ENCODE results near the gene AKAP1. TPM values are rescaled to one million over a fixed set of nuclear protein-coding genes. Genes with fewer than 3 reads are reported as not detected.

Gene AKAP1
- polyA plus RNA-seq (ENCODE audit: insufficient read length in 3 of 3) = 10 to 100 TPM; 32.5 to 37.0 (median 33.4) TPM
- long read RNA-seq, donor 1, partial matches to known transcripts = 0 of 2 reads
- long read RNA-seq, donor 1, other reads (novel, unspliced or antisense) = 0 of 2 reads
- long read RNA-seq, donor 2, partial matches to known transcripts = 8 of 9 reads
- long read RNA-seq, donor 2, other reads (novel, unspliced or antisense) = 0 of 9 reads
- long read RNA-seq, donor 3, transcript AKAP1-202 (11 exons, 3,970 nt) = major isoform, 5 of 13 reads
- long read RNA-seq, donor 3, partial matches to known transcripts = 7 of 13 reads
- long read RNA-seq, donor 3, other reads (novel, unspliced or antisense) = 0 of 13 reads
- long read RNA-seq, donor 4 = 0 reads
- long read RNA-seq, donor 5 = 0 reads
- long read RNA-seq, donor 6, partial matches to known transcripts = 16 of 18 reads
- long read RNA-seq, donor 6, other reads (novel, unspliced or antisense) = 0 of 18 reads
- long read RNA-seq, donor 7, partial matches to known transcripts = 23 of 26 reads
- long read RNA-seq, donor 7, other reads (novel, unspliced or antisense) = 0 of 26 reads
- long read RNA-seq, donor 8 = 0 reads
- long read RNA-seq, donor 9, partial matches to known transcripts = 6 of 8 reads
- long read RNA-seq, donor 9, other reads (novel, unspliced or antisense) = 0 of 8 reads
- long read RNA-seq, donor 10, partial matches to known transcripts = 10 of 13 reads
- long read RNA-seq, donor 10, other reads (novel, unspliced or antisense) = 0 of 13 reads
- long read RNA-seq, donor 11, partial matches to known transcripts = 9 of 12 reads
- long read RNA-seq, donor 11, other reads (novel, unspliced or antisense) = 0 of 12 reads
- long read RNA-seq, donor 12, partial matches to known transcripts = 0 of 2 reads
- long read RNA-seq, donor 12, other reads (novel, unspliced or antisense) = 0 of 2 reads
- long read RNA-seq, donor 13 = 0 reads
- long read RNA-seq, donor 14, partial matches to known transcripts = 6 of 8 reads
- long read RNA-seq, donor 14, other reads (novel, unspliced or antisense) = 0 of 8 reads
- long read RNA-seq, donor 15, partial matches to known transcripts = 6 of 8 reads
- long read RNA-seq, donor 15, other reads (novel, unspliced or antisense) = 0 of 8 reads
- long read RNA-seq, donor 16, transcript AKAP1-202 (11 exons, 3,970 nt) = major isoform, 5 of 23 reads
- long read RNA-seq, donor 16, partial matches to known transcripts = 16 of 23 reads
- long read RNA-seq, donor 16, other reads (novel, unspliced or antisense) = 0 of 23 reads

- DNase-seq (ENCODE audit: extremely low read depth in 1 of 11, low read depth in 9 of 11, low spot score in 4 of 11) = peak; percentile 81 to 96 (median 93)
Measured at GRCh38 chr17:57084802-57085447, at the start of gene AKAP1. TSS of gene AKAP1 (plus strand) at chr17:57085246. CDS start at chr17:57105465, 20,219 bp downstream.

DNA sequence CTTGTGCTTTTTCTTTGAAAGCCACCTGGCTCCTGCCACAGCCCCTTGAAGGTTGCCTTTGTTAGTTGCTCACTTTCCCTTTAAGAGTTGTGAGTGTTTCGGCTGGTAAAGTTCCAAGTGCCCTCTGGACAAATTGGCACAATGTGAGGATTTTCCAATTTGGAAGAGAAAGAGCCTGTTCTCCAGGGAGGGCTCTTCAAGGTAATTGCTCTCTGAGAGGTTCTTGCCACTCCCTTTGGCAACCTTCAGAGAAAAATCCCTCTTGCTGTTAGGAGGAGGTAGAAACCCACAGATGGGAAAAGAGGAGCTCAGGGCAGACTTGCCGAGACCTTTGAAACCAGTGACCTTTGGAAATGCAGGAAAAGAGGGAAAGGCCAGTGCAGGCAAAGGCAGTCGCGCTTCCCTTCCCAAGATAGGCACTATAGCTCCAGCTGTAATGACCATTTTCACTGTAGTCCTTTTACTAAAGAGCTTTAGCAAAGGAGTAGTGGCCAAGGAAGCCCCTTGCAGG, 49.0 kb upstream of the AKAP1 start:
- no peak for DNase-seq (ENCODE audit: extremely low read depth in 1 of 11, low read depth in 9 of 11, low spot score in 4 of 11)

- DNase-seq (ENCODE audit: extremely low read depth in 1 of 11, low read depth in 9 of 11, low spot score in 4 of 11) = no peak
Measured at GRCh38 chr17:57037411-57037810, 47.6 kb upstream of the AKAP1 start.

- DNase-seq (ENCODE audit: extremely low read depth in 1 of 11, low read depth in 9 of 11, low spot score in 4 of 11) = no peak
Measured at GRCh38 chr17:57038486-57038885, 46.6 kb upstream of the AKAP1 start.

GRCh38 chr17:57040571-57040970, 44.5 kb upstream of the AKAP1 start:
- no peak for DNase-seq (ENCODE audit: extremely low read depth in 1 of 11, low read depth in 9 of 11, low spot score in 4 of 11)

- DNase-seq (ENCODE audit: extremely low read depth in 1 of 11, low read depth in 9 of 11, low spot score in 4 of 11) = no peak
Measured at GRCh38 chr17:57043276-57043675, 41.8 kb upstream of the AKAP1 start.

DNA sequence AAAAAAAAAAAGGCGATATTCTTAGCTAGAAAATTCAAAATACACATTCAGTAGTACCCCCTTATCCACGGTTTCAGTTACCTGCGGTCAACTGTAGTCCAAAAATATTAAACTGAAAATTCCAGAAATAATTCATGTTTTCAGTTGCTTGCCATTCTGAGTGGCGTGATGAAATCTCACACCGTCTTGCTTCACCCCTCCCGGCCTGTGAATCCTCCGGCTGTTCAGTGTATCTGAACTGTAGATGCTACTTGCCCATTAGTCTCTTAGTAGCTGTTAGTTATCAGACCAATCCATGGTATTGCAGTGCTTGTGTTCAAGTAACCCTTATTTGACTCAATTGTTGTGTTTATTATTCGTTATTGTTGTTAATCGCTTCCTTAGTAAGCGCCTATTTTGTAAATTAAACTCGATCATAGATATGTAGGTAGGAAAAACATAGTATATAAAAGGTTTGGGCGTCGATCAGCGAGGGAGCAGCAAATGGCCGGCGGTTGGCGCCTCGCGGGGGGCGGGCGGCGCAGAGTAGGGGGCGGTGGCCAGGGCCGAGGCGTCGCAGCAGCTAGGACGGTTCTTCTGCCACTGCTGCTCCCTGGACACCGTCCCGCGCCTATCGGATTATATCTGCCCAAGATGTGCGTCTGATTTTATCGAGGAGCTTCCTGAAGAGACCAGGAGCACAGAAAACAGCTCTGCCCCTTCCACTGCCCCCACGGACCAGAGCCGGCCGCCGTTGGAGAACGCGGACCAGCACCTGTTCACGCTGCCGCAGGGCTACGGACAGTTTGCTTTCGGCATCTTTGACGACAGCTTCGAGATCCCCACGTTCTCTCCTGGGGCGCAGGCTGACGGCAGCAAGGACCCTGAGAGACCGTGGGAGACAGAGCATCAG, 39.8 kb upstream of the AKAP1 start:
- DNase-seq (ENCODE audit: extremely low read depth in 1 of 11, low read depth in 9 of 11, low spot score in 4 of 11) = no peak

- no peak for DNase-seq (ENCODE audit: extremely low read depth in 1 of 11, low read depth in 9 of 11, low spot score in 4 of 11)
Measured at GRCh38 chr17:57045868-57046704, 39.0 kb upstream of the AKAP1 start.

- no peak for DNase-seq (ENCODE audit: extremely low read depth in 1 of 11, low read depth in 9 of 11, low spot score in 4 of 11)
Measured at GRCh38 chr17:57046749-57047148, 38.3 kb upstream of the AKAP1 start.

DNA sequence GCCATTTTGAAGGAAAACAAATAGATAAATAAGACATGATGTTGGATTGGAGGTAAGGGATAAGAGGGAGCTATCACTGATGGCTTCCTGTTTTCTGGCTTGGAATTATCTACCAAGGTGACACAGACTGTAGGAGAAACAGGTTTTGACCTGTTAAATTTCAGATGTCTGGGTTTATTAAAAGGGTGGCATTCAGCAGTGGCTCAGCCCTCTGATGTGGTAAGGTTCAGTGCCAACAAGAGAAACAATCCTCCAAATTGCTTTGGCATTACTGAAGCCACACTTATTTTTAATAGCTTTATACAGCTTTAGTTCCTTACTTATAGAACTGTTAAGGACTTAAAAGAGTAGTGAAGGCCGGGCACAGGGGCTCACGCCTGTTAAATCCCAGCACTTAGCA, 37.0 kb upstream of the AKAP1 start:
- no peak for DNase-seq (ENCODE audit: extremely low read depth in 1 of 11, low read depth in 9 of 11, low spot score in 4 of 11)

DNA sequence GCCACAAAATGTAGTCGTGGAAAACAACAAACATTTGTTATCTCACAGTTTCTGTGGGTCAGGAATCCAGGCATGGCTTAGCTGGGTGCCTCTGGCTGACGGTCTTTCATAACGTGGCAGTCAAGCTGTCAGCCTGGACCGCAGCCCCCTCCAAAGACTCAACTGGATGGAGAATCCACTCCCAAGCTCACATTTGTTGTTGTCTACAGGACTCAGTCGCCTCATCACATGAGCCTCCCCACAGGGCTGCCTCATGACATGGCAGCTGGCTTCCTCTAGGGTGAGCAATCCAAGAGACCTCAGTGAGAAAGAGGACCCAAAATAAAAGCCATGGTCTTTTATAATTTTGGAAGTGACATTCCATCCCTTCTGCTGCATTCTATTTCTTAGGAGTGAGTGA, 34.7 kb upstream of the AKAP1 start:
- DNase-seq (ENCODE audit: extremely low read depth in 1 of 11, low read depth in 9 of 11, low spot score in 4 of 11) = no peak

GRCh38 chr17:57051886-57052361, 33.1 kb upstream of the AKAP1 start:
- peak in 4 of 11 donors; percentile 34 to 59 (median 48) for DNase-seq (ENCODE audit: extremely low read depth in 1 of 11, low read depth in 9 of 11, low spot score in 4 of 11)

DNA sequence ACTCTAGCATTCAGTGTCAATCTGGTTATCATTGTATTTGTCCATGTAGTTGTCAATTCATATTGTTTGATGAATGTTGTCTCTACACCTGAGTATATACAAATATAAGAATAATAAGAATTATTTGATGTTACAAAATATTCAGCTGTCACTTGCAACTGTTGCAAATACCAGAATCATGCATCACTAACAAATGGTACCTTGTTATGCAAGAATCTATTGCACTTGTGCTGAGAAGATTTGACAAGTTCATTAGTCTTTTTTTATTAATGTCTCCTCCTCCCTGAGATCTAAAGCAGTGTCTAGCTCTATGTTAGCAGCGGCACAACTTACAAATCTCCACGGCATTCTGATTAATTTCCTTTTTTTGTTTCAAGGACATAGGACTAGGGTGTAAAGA, 22.2 kb upstream of the AKAP1 start:
- no peak for DNase-seq (ENCODE audit: extremely low read depth in 1 of 11, low read depth in 9 of 11, low spot score in 4 of 11)

GRCh38 chr17:57067162-57067561, 17.9 kb upstream of the AKAP1 start:
- DNase-seq (ENCODE audit: extremely low read depth in 1 of 11, low read depth in 9 of 11, low spot score in 4 of 11) = no peak

- DNase-seq (ENCODE audit: extremely low read depth in 1 of 11, low read depth in 9 of 11, low spot score in 4 of 11) = no peak
Measured at GRCh38 chr17:57067781-57068180, 17.3 kb upstream of the AKAP1 start.

- DNase-seq (ENCODE audit: extremely low read depth in 1 of 11, low read depth in 9 of 11, low spot score in 4 of 11) = no peak
Measured at GRCh38 chr17:57068222-57068658, 16.8 kb upstream of the AKAP1 start.

- DNase-seq (ENCODE audit: extremely low read depth in 1 of 11, low read depth in 9 of 11, low spot score in 4 of 11) = no peak
Measured at GRCh38 chr17:57068707-57069106, 16.3 kb upstream of the AKAP1 start.
